Stimulated activated CD4-positive, alpha-beta T cell treated with anti-CD3 and anti-CD28 coated beads, Interleukin-15, amount 100 ng/mL, for 48 hours (primary cell): ENCODE measurements around the gene PKP1.

Experiments
- DNase-seq, 2 donors: peaks; one replicate each; pipeline ENCODE4 v3.0.0-alpha.2; 2020; ENCODE audit warnings: low read depth in 2 of 2

Gene PKP1

GRCh38 chr1:201281573-201281972 is 1.7 kb upstream of the PKP1 start:
- no peak for DNase-seq

GRCh38 chr1:201282216-201282615 is 1.1 kb upstream of the PKP1 start:
- DNase-seq: no peak

DNA sequence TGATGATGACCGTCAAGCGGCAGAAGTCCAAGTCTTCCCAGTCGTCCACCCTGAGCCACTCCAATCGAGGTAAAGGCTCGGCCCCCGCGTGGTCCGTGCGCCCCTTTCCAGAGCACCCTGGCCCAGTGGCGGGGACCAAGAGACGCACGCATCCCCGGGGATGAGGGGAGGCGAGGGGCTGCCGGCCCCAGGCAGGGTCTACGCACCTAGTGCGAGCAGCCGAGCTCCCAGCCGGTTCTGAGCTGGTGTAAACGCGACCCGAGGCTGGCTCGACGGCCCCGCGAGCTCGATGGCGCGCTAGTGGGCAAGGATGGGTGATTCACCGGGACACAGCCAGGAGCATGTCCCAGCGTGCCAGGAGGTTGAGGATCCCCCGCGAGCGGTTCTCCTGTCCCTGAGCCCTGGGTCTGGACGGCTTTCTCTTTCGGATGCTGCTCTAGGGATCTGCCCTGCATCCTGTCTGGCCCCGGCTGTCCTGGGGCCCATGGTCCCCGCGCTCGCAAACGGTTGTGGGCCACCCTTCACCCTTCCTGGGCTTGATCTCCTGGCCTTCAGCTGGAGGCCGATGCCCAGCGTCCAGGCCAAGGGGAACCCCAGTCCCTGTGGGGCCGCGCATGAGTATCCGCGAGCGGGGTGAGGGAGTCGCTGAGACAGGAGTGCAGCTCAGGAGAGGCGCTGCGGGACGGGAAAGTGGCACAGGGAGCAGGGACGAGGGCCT is 689 bp downstream of the PKP1 start:
- DNase-seq: no peak

DNA sequence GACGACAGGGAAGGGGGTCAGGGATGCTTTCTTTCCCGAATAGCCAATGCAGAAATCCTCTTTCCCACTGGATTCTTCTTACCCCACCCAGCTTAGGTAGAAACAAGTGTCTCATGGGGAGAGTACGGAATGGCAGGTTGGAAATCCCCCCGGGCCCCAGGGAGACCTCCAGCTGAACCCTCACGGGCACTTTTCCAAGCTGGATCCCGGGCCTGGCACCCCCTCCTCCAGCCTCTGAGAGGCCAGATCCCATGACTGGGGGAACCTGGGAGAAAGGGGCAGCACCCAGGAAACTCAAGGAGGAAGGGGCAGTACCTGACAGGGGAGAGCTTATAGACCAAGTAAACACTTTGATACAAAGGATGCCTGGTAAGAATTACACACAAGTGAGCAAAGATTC is 1.3 kb downstream of the PKP1 start:
- DNase-seq: no peak

DNA sequence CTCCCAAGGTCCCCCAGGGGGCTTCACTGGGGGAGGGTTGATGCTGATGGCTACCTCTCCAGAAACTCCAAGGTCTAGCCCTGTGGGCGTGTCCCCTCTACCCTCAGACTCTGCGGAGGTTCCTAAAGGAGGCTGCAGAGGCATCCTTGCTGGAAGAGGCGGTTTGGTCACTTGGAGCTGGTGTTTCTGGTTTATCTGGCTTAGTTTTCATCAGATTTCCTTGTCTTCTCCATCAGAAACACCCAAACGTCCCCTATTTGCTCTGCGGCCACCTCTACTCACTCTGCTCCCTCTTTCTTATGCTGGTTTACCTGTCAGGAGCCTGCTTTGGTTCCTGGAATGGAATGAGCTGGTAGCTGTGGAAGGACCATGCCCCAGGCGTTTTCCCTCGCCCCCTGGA is 2.5 kb downstream of the PKP1 start:
- DNase-seq: no peak

DNA sequence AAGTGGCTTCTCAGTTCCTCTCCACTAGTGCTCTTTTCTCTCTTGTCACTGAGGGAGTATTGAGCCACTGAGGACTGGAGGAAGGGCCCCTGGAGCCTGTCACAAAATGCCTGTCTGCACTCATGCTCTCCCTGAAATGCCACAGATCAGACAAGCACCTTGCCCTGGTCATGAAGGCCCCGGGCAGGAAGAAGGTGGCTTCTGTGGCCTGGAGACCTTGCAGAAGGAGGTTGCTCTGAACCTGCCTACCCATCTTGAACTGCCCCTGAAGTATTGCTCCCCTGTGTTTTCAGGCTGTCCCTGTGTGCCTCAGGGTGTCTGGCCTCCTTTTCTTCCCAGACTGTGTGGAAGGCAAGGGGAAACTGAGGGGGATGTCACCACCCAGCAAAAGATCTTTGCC is 3.1 kb downstream of the PKP1 start:
- no peak for DNase-seq

GRCh38 chr1:201288007-201288406 is 4.7 kb downstream of the PKP1 start:
- no peak for DNase-seq

- DNase-seq: no peak
Observed at GRCh38 chr1:201288765-201289164, 5.5 kb downstream of the PKP1 start.

DNA sequence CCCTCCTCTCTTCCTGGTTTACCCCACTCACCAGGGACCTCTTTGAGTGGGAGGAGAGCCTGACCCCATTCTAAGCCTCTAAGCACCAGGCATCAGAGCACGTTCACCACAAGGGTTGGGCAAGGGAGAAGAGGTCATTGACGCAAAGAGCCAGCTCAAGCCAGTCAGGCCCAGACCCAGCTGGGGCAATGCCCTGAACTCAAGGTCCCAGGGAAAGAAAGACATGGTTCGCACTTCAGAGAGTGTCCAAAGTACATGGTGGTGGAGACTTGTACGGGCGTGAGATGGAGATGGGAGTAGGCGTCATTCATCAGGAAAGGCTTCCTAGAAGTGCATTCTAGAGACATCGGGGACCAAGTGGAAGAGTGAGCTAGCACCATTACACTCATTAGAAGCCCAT is 7.2 kb downstream of the PKP1 start:
- DNase-seq: no peak

GRCh38 chr1:201291916-201292315 is 8.6 kb downstream of the PKP1 start:
- DNase-seq: no peak

- DNase-seq: no peak
Observed at GRCh38 chr1:201294876-201295275, 11.6 kb downstream of the PKP1 start.

DNA sequence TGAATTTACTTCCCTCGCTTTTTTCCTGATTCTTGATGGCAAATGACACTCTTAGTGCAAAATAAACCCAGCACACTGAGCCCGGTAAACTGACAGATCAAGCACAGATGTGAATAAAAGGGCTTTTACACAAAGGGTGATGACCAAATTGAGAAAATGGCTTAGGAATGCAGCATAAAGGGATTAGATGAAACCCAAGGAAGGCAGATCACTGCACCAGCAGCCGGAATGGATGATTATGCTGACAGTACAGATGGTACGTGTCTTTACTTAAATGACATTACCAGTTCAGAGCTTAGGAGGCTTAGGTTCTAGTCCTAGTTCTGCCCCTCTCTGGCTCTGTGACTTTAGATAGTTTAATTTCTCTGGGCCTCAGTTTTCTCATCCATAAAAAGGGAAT is 12.0 kb downstream of the PKP1 start:
- no peak for DNase-seq

- DNase-seq: no peak
Observed at GRCh38 chr1:201295861-201296260, 12.6 kb downstream of the PKP1 start.

DNA sequence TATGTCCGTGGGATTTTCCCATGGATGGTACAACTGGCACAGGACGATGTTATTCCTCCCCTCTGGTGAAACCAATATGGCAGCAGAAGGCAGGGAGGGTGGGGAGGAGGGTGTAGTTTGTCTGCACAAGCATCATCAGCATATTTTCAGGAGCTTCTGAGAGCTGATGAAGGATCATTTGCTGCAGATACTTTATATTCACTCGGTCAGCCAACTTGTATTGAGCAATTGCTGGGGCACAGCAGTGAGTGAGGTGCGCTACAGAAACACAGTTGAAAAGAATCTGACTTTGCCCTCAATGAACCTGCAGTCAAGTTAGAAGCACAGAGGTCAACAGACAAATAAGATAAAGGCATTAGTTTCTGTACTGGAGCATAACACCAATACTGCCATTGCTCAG is 13.0 kb downstream of the PKP1 start:
- no peak for DNase-seq

- DNase-seq: no peak
Observed at GRCh38 chr1:201298396-201299381, 15.4 kb downstream of the PKP1 start.

DNA sequence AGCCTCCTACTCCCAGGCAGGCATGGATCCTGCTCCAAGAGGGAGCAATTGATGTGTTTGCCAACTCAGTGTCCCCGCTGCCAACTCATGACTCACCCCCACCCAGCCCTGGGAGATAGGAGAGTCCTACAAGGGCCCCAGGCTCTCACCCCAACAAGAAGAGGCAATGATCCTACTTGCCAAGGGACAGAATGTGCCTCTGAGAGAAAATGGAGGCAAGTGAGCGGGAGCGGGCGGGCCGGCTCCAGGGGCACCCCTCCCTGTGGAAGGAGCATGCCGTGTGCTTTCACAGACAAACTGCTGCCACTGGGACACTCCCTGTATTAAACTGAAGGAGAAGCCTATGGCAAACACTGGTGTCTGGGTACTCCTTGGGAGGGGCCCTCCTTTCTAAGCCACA is 16.7 kb downstream of the PKP1 start:
- no peak for DNase-seq

- no peak for DNase-seq
Observed at GRCh38 chr1:201300641-201301040, 17.3 kb downstream of the PKP1 start.

- DNase-seq: no peak
Observed at GRCh38 chr1:201302163-201303152, 19.2 kb downstream of the PKP1 start.

DNA sequence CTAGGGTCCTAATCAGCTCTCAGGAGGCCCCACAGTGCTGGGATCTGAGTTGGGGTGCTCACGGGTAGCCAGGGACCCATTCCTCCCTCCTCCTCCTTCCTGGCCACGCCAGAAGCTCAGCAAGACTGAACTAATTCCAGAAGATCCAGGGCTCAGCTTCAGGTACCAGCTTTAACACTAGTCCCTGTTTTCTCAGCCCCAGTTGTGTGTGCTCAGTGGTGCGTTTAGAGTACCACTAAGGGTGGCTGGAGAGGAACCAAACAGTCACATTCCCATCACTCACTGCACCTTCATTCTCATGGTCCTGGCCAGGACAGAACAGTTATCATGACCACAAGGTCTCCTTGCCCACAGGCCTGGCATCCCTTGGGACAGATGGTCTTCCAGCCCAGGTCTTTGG is 20.8 kb downstream of the PKP1 start:
- no peak for DNase-seq

- DNase-seq: no peak
Observed at GRCh38 chr1:201305815-201306214, 22.5 kb downstream of the PKP1 start.

DNA sequence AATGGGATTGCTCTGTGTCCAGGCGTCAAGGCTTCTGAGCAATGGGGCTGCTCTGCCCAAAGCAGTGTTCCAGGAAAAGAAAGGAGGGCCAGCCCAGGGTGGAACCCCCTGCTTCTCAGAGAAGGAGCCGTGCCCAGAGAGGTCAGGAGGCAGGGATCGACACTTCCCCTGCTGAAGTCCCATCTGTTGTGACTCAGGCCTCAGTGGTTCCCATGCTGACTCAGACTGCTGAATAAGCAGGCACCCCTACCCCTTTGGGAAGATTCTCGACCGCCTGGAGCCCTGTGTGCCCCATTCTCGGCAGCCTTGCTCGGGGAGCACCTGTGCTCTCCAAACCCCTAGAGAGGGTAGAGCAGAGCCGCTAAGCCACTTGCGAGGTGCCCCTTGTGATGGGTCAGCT is 23.9 kb downstream of the PKP1 start:
- DNase-seq: no peak
